SH-SY5Y (cell line): Measurements from ENCODE around the gene MTCL1.

Experiments used
- GATA2 ChIP-seq: IDR thresholded peaks from 2 replicates; pipeline ENCODE4 v1.6.1; 2011; ENCODE audit warnings: mild to moderate bottlenecking, low read depth, low read length
- GATA3 ChIP-seq: IDR thresholded peaks from 2 replicates; pipeline ENCODE4 v1.6.1; 2011; ENCODE audit warnings: low read depth, mild to moderate bottlenecking, low read length, moderate library complexity

- TF ChIP-seq GATA2 (no peak), GATA3 (no peak)
Observed at GRCh38 chr18:8818982-8819381, 113.6 kb downstream of the MTCL1 start.
